GM21723 (cell line): Measurements from ENCODE around the gene FAM124B.

ENCODE experiments used
- ATAC-seq: cut with Tn5 transposase; IDR thresholded peaks from one replicate; pipeline ENCODE4 v1.9.1; 2021; ENCODE audit warnings: mild to moderate bottlenecking, moderate library complexity; ENCODE audit not compliant: unreplicated experiment

Gene FAM124B

DNA sequence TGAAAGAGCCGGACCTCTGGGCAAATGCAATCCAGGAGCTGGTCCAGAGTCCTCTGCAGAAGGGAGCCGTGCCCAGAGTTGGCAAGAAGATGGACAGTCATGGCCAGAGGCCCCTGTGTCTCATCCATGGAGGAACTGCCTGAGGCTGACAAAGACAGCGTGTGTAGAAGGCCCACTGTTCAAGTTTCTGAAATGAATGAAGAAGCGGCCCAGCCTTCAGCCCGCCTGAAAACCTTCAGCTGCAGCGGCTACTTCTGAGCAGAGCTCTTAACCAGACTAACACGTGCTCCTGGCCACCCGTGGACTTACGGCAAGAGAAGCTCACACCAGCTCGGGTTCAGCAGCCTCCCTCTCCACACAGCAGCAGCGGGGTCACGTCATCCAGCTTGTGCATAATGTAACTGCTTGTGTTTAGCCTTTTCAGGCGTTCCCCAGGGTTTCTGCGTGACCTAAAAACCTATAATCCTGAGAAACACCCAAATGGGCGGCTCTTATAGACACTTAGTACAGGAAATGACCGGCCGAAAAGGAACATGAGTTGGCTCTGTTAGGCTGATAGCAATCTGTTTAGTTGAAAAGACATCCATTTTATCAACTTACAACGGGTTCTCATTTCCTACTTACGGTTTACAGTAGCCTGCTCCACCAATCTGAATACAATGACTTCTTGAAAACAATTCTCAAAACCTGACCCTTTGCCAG lies at the start of gene FAM124B:
TSS of gene FAM124B (minus strand) at position 467 of the 702 bp plus-strand sequence. CDS start at position 128, 339 bp downstream.
- ATAC-seq = no peak

DNA sequence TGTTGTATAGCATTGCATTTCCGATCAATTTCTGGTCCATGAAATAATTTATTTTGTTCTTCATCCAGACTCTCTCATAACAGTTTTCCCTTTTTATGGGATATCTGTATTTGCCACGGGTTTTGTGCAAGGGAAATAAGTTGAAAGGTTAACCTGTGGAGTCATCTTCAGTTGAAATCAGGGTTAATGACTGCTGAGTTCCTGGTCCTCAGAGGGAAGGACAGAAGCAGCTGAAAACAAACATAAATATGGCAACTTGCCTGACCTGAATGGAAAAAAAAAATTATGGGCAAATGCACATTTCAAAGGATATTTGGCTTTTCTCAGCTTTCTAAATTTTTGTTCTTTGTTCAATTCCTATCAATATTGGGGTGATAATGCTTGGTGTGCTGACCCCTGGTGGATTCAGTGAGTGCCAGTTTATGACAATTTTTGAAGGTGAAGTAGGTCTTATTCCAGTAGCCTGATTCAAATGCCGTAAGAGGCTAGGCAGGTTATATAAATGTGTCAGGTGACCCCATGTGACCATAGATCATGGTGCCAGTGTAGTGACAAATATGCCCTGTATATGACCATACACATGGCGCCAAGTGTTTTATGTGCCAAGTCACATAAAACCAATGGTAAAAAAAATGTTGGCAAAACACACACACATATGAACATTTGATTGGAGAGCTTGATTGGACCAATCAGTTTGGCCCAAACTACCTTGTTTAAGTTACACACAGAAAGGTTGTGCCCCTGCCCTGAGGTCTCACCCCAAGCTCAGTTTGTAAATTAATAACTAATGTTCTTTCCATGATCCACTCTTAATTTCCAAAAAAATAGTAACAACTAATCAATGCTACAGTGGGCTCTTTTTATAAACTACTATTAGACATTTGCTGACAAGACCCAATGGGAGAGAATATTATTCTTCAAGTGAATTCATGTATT lies 47.6 kb upstream of the FAM124B start:
- ATAC-seq = no peak

DNA sequence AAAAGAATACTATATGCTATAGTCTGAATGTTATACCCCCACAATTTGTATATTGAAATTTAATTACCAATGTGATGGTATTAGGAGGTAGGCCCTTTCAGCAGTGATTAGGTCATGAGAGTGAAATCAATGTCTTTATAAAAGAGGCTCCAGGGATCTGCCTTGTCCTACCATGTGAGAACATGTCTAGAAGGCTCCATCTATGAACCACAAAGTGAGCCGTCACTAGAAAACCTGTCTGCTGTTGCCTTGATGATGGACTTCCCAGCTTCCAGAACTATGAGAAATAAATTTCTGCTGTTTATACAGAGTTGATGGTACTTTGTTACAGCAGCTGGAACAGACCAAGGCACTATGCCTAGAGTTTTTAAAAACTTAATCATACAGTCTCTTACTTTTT lies 46.3 kb upstream of the FAM124B start:
- ATAC-seq = no peak

GRCh38 chr2:224444783-224445182 lies 42.9 kb upstream of the FAM124B start:
- no peak for ATAC-seq

- ATAC-seq = no peak
These were observed 42.1 kb upstream of the FAM124B start for GRCh38 chr2:224444021-224444420.

DNA sequence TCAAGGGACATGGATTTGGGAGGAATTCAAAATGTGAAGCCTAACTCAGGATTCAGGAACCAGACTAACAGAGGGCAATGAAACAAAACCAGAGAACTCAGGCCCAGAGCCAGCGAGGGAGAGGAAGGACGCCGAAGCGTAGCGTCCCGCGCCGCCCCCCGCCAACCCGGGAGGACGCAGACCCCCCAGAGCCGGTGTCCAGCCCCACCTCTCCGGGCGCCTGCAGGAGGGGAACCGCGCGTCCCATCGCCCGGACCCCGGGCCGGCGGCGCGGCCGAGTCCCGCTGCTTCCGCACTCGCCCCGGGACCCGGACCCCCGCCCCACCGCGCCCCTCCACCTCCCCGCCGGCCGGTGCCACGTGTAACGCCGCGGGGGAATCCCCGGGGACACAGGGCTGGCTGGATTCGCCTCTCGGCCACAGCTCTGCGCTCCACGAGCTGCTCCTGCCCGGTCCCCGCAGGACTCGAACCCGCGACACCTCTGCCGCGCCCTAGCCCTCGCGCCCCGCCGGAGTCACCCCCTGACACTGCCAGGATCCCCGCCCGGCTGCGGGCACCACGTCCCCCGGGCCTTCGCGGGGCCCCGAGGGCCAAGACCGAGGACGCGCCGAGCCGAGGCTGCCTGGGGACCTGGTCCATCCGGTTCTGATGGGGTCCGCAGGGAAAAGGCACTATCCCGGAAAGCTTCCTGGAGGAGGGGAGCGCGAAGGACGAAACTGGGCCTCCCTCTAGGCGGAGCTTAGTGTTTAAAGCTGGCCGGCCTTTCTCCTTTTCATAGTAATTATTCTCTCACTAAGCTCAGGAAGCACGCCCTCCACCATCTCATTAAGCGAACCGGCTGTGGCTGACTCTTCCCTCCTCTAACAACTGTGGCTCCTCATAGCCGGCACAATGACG lies 40.4 kb upstream of the FAM124B start:
- peak; percentile 55 for ATAC-seq

GRCh38 chr2:224440988-224441387 lies 39.1 kb upstream of the FAM124B start:
- no peak for ATAC-seq

DNA sequence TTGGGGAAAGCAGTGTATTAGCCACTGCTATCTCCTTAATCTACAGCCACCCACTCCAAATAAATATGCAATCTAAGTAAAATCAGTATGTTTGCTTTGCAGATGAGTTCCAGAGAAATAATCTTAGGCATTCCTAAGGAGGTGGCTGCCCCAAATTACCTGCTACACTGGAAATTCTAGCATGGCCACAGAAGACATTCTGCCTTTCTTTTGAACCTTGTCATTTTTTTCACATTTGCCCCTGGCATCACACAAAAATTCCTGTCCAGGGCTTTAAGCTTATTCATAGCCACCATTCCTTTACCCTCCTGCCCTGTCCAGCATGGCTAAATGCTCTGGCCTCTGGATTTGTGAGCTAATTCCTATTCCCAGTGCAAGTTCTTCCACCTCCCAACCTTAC lies 36.8 kb upstream of the FAM124B start:
- ATAC-seq = no peak

DNA sequence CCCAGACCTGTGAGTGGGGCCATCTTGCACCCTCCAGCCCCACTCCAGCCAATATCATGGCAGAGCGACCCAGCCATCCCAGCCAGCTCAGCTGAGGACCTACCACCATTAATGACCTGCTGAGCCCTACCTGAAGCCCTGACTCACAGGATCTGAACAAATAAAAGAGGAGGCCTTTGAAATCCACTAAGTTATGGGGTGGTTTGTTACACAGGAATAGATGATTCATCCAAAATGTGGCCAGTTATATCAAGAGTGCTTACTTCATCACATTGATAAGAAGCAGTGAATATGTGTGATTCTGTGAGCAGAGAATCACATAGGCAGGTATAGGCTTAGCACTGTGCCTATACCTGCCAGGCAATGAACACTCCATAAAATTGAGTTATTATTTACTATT lies 34.7 kb upstream of the FAM124B start:
- ATAC-seq = no peak

DNA sequence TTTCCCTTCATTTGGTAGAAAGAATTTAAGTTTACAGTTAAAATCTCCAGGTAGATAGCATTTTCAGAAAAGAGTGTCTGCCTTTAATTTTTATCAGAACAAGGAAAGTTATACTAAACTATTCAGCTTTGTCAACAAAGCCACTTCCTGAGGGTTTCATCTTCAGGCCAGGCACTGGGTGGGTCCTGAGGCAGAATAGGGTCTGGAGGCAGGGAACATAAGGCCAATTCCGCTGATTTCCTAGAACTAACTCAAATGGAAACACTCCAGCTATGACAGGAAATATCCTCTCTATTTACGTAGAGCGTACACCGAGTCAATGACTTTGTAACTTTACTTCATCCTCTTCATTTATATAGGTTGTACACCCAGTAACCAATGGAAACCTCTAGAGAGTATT lies 32.7 kb upstream of the FAM124B start:
- ATAC-seq = no peak

DNA sequence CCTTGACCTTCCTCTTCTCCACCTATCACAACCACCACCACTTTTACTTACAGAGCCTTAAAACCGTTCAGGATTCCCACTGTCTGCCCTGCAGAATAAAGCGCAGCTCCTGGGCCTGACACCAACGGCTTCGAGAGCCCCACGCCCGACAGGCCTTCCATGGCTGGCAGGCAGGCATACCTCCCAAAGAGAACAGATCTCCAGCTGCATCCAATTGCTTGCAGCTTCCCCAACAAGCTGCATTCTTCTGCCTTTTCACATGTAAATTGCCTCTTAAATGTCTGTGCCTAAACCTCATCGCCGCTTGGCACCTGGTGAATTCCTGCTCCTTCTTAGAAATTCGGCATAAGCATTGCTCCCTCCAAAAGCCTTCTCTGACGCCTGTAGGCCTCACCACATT lies 31.5 kb upstream of the FAM124B start:
- ATAC-seq = no peak

- ATAC-seq = no peak
These were observed 30.2 kb upstream of the FAM124B start for GRCh38 chr2:224432003-224432579.

DNA sequence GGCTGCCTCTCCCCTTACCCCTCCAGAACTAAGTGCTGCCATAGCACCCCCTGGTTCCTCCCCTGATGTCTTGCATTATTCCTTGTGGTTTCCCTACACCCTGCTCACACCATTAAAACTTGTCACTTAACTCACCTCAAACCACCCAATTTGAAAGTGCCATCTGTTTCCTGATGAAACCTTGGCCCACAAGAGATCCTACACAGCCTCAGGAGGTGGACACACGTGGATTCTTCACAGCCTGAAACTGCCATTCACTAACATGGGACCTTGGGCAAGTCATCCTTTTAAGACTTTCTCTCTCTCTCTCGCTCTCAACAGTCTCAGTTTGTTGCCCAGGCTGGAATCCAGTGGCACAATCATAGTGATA lies 27.5 kb upstream of the FAM124B start:
- no peak for ATAC-seq

DNA sequence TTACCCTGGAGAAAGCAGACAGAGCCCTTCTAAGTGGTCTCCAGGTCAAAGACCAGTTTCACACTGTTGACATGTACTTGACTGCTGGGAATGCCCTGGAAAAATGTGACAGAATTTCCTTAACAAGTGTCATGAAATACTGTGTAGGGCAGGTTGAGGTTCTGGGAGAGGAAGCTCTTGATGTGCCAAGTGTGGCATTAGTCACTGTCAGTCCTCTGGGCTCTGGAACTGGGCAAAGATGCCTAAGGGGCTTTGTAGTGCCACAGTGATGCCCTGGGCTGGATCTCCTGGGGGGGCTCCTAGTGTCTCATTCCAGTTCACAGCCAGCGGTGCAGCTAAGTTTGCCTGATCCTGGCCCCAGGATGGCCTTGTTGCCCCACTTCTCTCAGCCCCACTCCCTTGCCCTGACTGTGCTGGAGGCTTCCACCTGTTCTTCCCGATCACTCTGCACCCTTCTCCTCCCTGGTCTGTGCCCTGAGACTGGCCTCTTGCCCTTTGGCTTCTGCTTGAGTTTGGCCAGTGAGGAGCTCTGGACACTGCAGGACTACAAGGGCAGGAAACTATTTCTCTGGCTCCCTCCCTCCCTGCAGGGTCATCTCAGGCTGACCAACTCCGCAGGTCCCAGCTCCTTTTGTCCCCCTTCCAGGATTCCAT lies 27.0 kb upstream of the FAM124B start:
- ATAC-seq = no peak

DNA sequence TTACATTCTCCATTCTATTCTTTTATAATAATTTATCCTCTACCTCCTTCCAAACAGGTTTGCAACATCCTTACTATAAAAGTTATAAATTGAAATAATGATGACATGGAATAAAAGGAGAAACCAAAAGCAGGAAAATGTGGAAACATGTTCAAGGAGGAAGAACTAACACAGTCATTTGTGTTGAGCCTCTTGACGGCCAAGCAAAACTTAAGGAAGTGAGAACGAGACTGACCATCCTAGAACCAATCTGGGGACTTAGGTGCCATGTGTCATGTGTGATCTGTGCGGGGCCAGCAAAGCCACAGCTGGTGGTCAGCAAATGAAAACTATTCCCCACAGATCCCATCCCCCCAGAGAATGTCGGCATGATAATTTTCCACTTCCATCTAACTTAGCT lies 25.6 kb upstream of the FAM124B start:
- ATAC-seq = no peak

GRCh38 chr2:224426656-224427055 lies 24.7 kb upstream of the FAM124B start:
- ATAC-seq = no peak

- no peak for ATAC-seq
These were observed 19.2 kb upstream of the FAM124B start for GRCh38 chr2:224421065-224421464.

DNA sequence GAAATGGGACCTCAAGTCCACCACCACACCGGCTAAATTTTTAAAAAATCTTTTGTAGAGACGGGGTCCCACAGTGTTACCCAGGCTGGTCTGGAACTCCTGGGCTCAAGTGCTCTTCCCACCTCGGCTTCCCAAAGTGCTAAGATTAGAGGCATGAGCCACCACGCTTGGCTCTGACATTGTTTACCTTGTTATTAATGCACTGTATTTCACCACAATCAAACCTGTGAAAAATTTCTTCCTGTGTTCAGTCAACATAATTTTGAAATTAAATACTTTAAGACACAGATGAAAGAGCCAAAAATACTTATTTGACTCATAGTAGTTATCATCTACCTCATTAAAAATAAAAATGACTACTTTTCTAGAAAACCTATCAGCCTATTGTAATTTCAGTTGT lies 16.0 kb upstream of the FAM124B start:
- ATAC-seq = no peak

- no peak for ATAC-seq
These were observed 15.4 kb upstream of the FAM124B start for GRCh38 chr2:224417361-224417729.

DNA sequence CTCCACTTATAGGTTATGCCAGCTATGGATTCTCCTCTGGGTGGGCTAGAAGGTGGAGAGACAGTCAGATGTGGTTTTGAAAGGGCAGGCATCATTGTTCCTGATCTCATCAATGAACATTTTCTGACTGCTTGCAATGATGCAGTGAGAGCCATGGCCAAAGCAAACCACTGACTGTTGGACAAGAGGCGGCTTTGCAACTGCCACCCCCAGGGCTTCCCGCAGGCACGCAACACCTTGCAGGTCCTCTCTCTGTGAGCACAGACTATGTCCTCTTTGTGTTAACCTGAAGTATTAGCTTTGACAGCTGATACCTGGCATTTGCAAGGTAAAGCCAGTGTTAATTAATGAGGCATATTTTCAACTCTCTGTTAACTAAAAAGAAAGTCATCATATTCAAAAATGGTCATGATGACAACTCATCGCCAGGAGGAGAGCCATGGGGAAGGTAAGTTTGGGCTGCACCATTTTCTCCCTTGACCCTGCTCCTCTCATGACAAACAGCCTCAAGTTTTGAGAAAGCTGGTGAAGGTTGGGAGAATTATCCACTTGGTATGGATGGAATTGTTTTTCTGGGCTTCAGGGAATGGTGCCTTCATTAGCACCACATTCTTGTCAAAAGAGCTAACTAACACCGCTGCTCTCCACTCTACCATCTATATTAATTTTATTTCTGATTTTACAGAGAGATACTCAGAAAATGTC lies 14.9 kb upstream of the FAM124B start:
- ATAC-seq = no peak
